Endothelial cell of umbilical vein (primary cell): ENCODE data around the gene COA3. TPM values are rescaled to one million over a fixed set of nuclear protein-coding genes. Genes with fewer than 3 reads are reported as not detected.

Experiments used
- BruUV-seq: library from RNA; stranded (reverse); fragments of 400-500 nt; replicated peaks from 2 replicates; lab custom pipeline; 2021; lab: Mats Ljungman, UMichigan
- CTCF ChIA-PET: fragments of 300-600, 350-600 bp; sonication (Branson Sonifier 250); formaldehyde crosslinking; loops from one replicate; lab custom pipeline; 2021; ENCODE audit warnings: antibody characterized with exemption, inconsistent platforms; lab: Charles Lee
- POLR2A ChIA-PET: fragments of 300-600, 350-600 bp; sonication (Branson Sonifier 250); formaldehyde crosslinking; loops from one replicate; lab custom pipeline; 2021; ENCODE audit warnings: antibody characterized with exemption, inconsistent platforms; lab: Charles Lee
- DNase-seq: peaks from one replicate; pipeline ENCODE4 v3.0.0-alpha.2; 2011; ENCODE audit warnings: low read depth, low spot score
- FAIRE-seq: peaks from 2 replicates; lab custom pipeline; 2011; peaks lifted over from hg19 to GRCh38; lab: Jason Lieb, UNC
- H2AFZ ChIP-seq: 2 replicates; pipeline ENCODE4 v1.6.0; 2012; ENCODE audit warnings: low read depth, low read length, control low read depth, inconsistent platforms
- H3K27ac ChIP-seq: 2 replicates; pipeline ENCODE4 v1.5.1; 2011; ENCODE audit warnings: low read depth, mild to moderate bottlenecking, control low read depth, low read length, moderate library complexity; ENCODE audit not compliant: insufficient read depth
- H3K27me3 ChIP-seq, 2 experiments: 2 replicates each; pipeline versions ENCODE4 v1.6.0 to v1.6.1; 2011; ENCODE audit warnings: low read length in 2 of 2, mixed read lengths in 1 of 2; ENCODE audit not compliant: control insufficient read depth in 2 of 2, insufficient read depth in 2 of 2
- H3K36me3 ChIP-seq, 2 experiments: 2 replicates in 1 of 2; 3 replicates in 1 of 2; pipeline ENCODE4 v1.5.1; 2011; ENCODE audit warnings: low read length in 2 of 2, mild to moderate bottlenecking in 1 of 2, moderate library complexity in 1 of 2; ENCODE audit not compliant: control insufficient read depth in 2 of 2, insufficient read depth in 2 of 2; ENCODE audit errors: extremely low read depth in 1 of 2
- H3K4me1 ChIP-seq: 3 replicates; pipeline ENCODE4 v1.5.1; 2011; ENCODE audit warnings: mild to moderate bottlenecking, low read length; ENCODE audit not compliant: control insufficient read depth, insufficient read depth; ENCODE audit errors: extremely low read depth
- H3K4me2 ChIP-seq: 2 replicates; pipeline ENCODE4 v1.6.1; 2011; ENCODE audit warnings: low read length, control low read depth, mixed read lengths; ENCODE audit not compliant: insufficient read depth
- H3K4me3 ChIP-seq, 3 experiments: fragments of 200-600 bp in 1 of 3; sonication (generic), shearing (Covaris generic) in 1 of 3; replicated peaks in 1 of 3; 2 replicates each; pipeline ENCODE4 v1.5.1; 2011 to 2016; ENCODE audit warnings: control low read depth in 3 of 3, low read length in 3 of 3, mild to moderate bottlenecking in 2 of 3, inconsistent platforms in 1 of 3, low read depth in 1 of 3, moderate library complexity in 1 of 3; ENCODE audit not compliant: insufficient read depth in 1 of 3
- H3K79me2 ChIP-seq: 2 replicates; pipeline ENCODE4 v1.6.0; 2012; ENCODE audit warnings: low read length, inconsistent platforms; ENCODE audit not compliant: control insufficient read depth, insufficient read depth
- H3K9ac ChIP-seq: replicated peaks from 2 replicates; pipeline ENCODE3; 2011; ENCODE audit warnings: low read length, control low read depth; ENCODE audit not compliant: insufficient read depth; ENCODE audit errors: extremely low read depth
- H3K9me1 ChIP-seq: replicated peaks from 3 replicates; pipeline ENCODE4 v1.6.0; 2011; ENCODE audit warnings: mild to moderate bottlenecking, low read length; ENCODE audit not compliant: control insufficient read depth, insufficient read depth; ENCODE audit errors: extremely low read depth
- H3K9me3 ChIP-seq: replicated peaks from 2 replicates; pipeline ENCODE4 v1.5.1; 2012; ENCODE audit warnings: low read length, inconsistent platforms; ENCODE audit not compliant: control insufficient read depth, insufficient read depth
- H4K20me1 ChIP-seq: replicated peaks from 2 replicates; pipeline ENCODE3; 2011; ENCODE audit warnings: mild to moderate bottlenecking, low read length; ENCODE audit not compliant: control insufficient read depth, insufficient read depth; ENCODE audit errors: extremely low read depth
- CTCF ChIP-seq, 2 donors: IDR thresholded peaks; 1 replicate in 1 of 2; 2 replicates in 1 of 2; pipeline ENCODE4 v1.5.1; 2011; ENCODE audit warnings: low read length in 2 of 2, mild to moderate bottlenecking in 2 of 2, moderate library complexity in 2 of 2, control low read depth in 1 of 2, inconsistent platforms in 1 of 2, low read depth in 1 of 2; ENCODE audit not compliant: insufficient read depth in 1 of 2; ENCODE audit errors: extremely low read depth in 1 of 2
- EZH2 ChIP-seq: IDR thresholded peaks from 2 replicates; pipeline ENCODE4 v1.6.1; 2012; ENCODE audit warnings: borderline replicate concordance, low read depth, mild to moderate bottlenecking, moderate library complexity, low read length, inconsistent platforms; ENCODE audit not compliant: severe bottlenecking
- FOS ChIP-seq: IDR thresholded peaks from 2 replicates; pipeline ENCODE4 v1.6.1; 2011; ENCODE audit warnings: mild to moderate bottlenecking, low read length, moderate library complexity, borderline replicate concordance; ENCODE audit not compliant: insufficient read depth
- GATA2 ChIP-seq: IDR thresholded peaks from 2 replicates; pipeline ENCODE4 v1.7.0; 2011; ENCODE audit warnings: low read depth, mild to moderate bottlenecking, moderate library complexity, mixed read lengths, low read length; ENCODE audit not compliant: insufficient read length, insufficient read depth
- JUN ChIP-seq: IDR thresholded peaks from 2 replicates; pipeline ENCODE4 v1.6.1; 2011; ENCODE audit warnings: borderline replicate concordance, low read depth; ENCODE audit not compliant: insufficient read length, insufficient read depth
- MYC ChIP-seq: IDR thresholded peaks from one replicate; pipeline ENCODE4 v1.6.1; 2011; ENCODE audit warnings: mild to moderate bottlenecking, low read depth, low read length
- POLR2A ChIP-seq: IDR thresholded peaks from 2 replicates; pipeline ENCODE4 v1.6.1; 2012; ENCODE audit warnings: low read depth, mild to moderate bottlenecking, control low read depth, low read length
- POLR2AphosphoS5 ChIP-seq: IDR thresholded peaks from 2 replicates; pipeline ENCODE4 v1.6.1; 2012; ENCODE audit warnings: low read depth, mild to moderate bottlenecking, control low read depth, low read length, moderate library complexity; ENCODE audit not compliant: insufficient read depth
- dilution Hi-C: fragments of 300-500 bp; cut with MboI; formaldehyde crosslinking; loops from one replicate; pipeline ENCODE4 v1.15.0; 2019; ENCODE audit warnings: low sequenced_read_pairs; ENCODE audit not compliant: extremely low pct_ligation_motif_present
- intact Hi-C: fragments of 100-400 bp; cut with micrococcal nuclease; formaldehyde crosslinking; loops from one replicate; pipeline ENCODE4 v1.10.0; 2022
- polyA plus RNA-seq, 4 experiments: library from polyadenylated mRNA; depleted of rRNA in 3 of 4; stranded (reverse) in 3 of 4; unstranded in 1 of 4; fragments of >200 nt; gene quantifications; 2 replicates each; pipeline versions ENCODE4 v1.2.1 to v1.2.3, GENCODE V29; 2011 to 2012; ENCODE audit warnings: missing spikeins in 1 of 4
- total RNA-seq: library from RNA; stranded (reverse); gene quantifications from 2 replicates; pipeline ENCODE4 v1.2.3, GENCODE V29; 2021
- TF ChIP-seq, protein P1 (sequence below): IDR thresholded peaks from 2 replicates; pipeline ENCODE4 v1.6.1; 2011; ENCODE audit not compliant: insufficient read depth, insufficient read length

The COA3 gene
- total and polyA plus RNA-seq, 2 donors (not counting 3 experiments of a cell fraction or from before 2014, with no cell fraction given): 56.6 to 126 TPM

DNA sequence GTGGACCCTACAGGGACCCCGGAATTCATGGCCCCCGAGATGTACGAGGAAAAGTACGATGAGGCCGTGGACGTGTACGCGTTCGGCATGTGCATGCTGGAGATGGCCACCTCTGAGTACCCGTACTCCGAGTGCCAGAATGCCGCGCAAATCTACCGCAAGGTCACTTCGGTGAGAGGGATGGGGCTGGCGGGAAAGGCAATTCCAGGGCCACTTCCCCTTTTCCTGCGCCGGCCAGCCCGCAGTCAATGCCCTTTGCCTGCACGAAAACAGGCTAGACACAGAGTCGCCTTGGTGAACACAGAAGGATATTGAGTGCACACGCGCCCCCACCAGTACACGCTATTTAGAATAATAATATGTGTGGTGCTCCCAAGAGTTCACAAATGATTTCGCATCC, 14.1 kb downstream of the COA3 start:
- ChIA-PET CTCF (interaction anchor here (1.3 kb wide), 1 partner anchor 21 kb away, joined by 3 read pairs; no protein-coding TSS in a partner anchor), POLR2A (no interaction called here)
- Histone ChIP-seq H3K9ac (no peak overlapping the region), H3K4me2 (no peak overlapping the region), H3K9me1 (no peaks in the 10 kb centered on the region), H3K27ac (no peak overlapping the region), H3K79me2 (no peaks in the 10 kb centered on the region), H3K36me3 (no peaks in the 10 kb centered on the region), H2AFZ (no peak overlapping the region), H3K4me3 (no peak overlapping the region), H3K27me3 (peaks cover 16% of the 10 kb centered on the region in 2 experiments), H3K9me3 (no peaks in the 10 kb centered on the region), H4K20me1 (no peaks in the 10 kb centered on the region), H3K4me1 (peaks cover 35% of the 10 kb centered on the region)
- TF ChIP-seq FOS: no peak
- no peak for TF ChIP-seq MYC
- no peak for TF ChIP-seq CTCF (IDR thresholded peaks at IDR 0.05; ENCODE audit: extremely low read depth in 1 of 2, insufficient read depth in 1 of 2, low read depth in 1 of 2, low read length in 2 of 2)
- TF ChIP-seq GATA2: no peak
- no peak for TF ChIP-seq JUN
- TF ChIP-seq, protein P1, sequence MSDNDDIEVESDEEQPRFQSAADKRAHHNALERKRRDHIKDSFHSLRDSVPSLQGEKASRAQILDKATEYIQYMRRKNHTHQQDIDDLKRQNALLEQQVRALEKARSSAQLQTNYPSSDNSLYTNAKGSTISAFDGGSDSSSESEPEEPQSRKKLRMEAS: no peak
- TF ChIP-seq POLR2A: no peak
- no peak for TF ChIP-seq EZH2
- TF ChIP-seq POLR2AphosphoS5: no peak
- DNase-seq: no peak
- FAIRE-seq: peak; percentile 63
- no TSS peak for BruUV-seq
- intact Hi-C loops (loop anchor here (5.0 kb wide), 1 partner anchor 107 kb away; the partner anchor contains the start of gene PLEKHH3), dilution Hi-C loops (no loop called here)
